Measurements from ENCODE around the gene TNFRSF9.
A peak's percentile ranks its signal among the peaks of the same experiment; 100 is the strongest.
"Not testable (repeated sequence)": the region's sequence is repeated elsewhere in the genome, so short reads cannot be mapped to it uniquely, and the experiment has no call there.

Gene TNFRSF9

DNA sequence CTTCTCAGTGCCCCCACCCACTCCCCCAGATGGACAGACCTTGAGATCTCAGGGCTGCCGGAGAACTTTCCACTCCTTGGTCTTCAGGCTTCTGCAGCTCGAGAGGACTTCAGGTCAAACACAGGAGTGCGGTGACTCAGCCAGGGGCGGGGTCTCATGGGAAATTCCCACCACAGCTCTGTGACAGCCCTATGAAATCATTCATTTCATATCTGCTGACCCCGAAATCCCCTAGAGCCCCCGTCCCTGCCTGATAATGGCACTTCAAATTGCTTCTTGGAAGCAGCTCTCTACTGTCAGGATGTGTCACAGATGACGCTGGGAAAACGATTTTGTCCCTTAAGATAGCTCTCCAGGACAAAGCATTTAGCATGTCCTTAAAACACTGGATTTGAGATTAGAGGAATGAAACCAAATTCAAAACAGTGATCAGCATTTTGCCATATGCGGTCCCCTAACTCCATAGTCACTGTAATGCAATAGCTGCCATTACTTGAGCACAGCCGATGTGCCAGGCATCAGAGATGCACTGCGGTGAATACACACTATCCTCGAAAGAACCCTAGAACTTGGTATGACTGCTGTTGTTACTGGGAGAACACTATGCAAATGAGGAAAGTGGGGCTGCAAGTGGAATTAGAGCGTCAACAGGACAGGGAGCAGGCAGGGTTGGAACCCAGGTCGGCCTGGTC is at the start of gene TNFRSF9:
TNFRSF9 (minus strand) TSS at position 95 of the 692 bp plus-strand sequence. CDS start 845 bp downstream, outside the sequence.
- peak; percentile 76 for DNase-seq (ENCODE audit: low read depth)

GRCh38 chr1:7989762-7990428 is 49.3 kb upstream of the TNFRSF9 start:
- no peak for DNase-seq (ENCODE audit: low read depth)

- no peak for DNase-seq (ENCODE audit: low read depth)
Measured at GRCh38 chr1:7988576-7988975, 47.9 kb upstream of the TNFRSF9 start.

DNA sequence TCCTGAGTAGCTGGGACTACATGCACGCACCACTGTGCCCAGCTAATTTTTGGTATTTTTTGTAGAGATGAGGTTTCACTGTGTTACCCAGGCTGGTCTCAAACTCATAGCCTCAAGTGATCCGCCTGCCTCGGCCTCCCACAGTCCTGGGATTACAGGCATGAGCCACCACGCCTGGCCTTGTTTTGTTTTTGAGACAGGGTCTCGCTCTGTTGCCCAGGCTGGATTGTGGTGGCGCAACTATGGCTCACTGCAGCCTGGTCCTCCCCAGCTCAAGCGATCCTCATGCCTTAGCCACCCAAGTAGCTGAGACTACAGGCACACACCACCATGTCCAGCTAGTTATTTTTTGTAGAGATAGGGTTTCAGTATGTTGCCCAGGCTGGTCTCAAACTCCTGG is 46.9 kb upstream of the TNFRSF9 start:
- DNase-seq (ENCODE audit: low read depth): no peak

GRCh38 chr1:7985851-7986612 is 45.4 kb upstream of the TNFRSF9 start:
- DNase-seq (ENCODE audit: low read depth): no peak

GRCh38 chr1:7984811-7985210 is 44.2 kb upstream of the TNFRSF9 start:
- no peak for DNase-seq (ENCODE audit: low read depth)

GRCh38 chr1:7983086-7983778 is 42.6 kb upstream of the TNFRSF9 start:
- DNase-seq (ENCODE audit: low read depth): no peak

DNA sequence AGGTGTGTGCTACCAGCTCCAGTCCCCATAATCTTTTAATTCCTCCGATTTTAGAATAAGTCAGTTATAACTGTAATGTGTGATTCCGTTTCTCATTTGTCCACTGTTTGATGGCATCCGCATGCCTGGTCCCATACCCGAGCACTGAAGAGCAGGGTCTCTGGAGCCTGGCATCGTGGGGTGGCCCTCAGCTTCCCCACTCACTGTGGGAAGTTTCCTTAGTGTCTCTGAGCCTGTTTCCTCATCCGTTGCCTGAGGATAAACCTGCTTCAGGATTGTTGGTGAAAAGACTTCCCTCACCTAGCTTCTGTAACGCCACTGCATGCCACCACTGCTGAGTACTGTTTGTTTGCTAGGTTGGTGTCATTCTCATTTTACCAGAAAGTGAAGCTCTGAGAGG is 40.3 kb upstream of the TNFRSF9 start:
- DNase-seq (ENCODE audit: low read depth): no peak

GRCh38 chr1:7975212-7975865 is 34.7 kb upstream of the TNFRSF9 start:
- DNase-seq (ENCODE audit: low read depth): no peak

DNA sequence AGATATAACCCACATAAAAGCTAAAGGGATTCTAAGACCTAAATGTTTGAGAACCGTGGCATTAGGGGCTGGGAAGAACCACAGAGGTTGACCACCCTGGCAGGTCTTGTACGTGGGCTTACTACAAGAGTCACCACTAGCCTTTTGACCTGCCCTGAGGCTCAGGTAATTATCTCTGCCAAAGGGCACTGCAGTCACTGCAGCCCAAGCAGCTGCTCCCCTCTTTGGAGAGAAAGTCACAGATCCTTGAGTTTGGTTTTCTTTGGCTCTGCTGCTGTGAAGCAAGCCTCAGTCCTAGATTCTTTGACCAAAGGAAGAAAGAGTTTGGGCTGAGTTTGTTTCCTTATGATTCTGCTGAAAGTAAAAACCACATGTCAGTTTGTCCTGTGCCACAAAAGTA is 32.4 kb upstream of the TNFRSF9 start:
- DNase-seq (ENCODE audit: low read depth): no peak

DNA sequence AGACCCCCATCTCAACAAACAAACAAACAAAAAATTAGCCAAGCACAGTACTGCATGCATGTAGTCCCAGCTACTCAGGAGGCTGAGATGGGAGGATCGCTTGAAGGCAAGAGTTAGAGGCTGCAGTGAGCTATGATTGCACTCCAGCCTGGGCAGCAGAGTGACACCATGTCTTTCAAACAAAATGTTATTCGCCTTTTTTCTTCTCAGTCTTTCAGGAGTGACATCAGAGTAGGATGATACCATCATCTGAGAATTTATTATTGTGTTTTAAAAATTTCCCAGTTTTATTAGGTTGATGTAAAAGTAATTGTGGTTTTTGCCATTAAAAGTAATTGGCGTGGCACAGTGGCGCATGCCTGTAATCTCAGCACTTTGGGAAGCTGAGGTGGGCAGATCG is 31.6 kb upstream of the TNFRSF9 start:
- DNase-seq (ENCODE audit: low read depth): no peak

DNA sequence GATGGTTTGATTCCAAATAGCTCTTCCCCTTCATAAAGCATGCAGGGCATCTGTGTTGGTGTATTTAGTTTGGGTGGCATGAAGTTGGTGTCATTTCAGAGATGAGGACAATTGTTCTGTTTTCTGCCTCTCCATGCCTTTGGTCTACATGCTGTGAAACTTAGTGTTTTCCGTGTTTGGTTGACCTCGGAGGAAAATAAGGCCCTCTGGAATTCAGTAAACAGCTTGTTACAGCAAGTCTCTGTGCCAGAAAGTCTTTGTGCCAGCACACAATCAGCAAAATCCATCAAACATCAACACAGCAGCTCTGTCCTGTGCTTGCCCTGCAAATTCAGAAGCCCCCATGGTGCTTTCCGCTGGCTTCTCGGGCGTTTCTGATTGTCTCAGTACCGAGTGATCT is 30.4 kb upstream of the TNFRSF9 start:
- DNase-seq (ENCODE audit: low read depth): no peak

- no peak for DNase-seq (ENCODE audit: low read depth)
Measured at GRCh38 chr1:7970246-7970645, 29.6 kb upstream of the TNFRSF9 start.

GRCh38 chr1:7967651-7968050 is 27.0 kb upstream of the TNFRSF9 start:
- no peak for DNase-seq (ENCODE audit: low read depth)

DNA sequence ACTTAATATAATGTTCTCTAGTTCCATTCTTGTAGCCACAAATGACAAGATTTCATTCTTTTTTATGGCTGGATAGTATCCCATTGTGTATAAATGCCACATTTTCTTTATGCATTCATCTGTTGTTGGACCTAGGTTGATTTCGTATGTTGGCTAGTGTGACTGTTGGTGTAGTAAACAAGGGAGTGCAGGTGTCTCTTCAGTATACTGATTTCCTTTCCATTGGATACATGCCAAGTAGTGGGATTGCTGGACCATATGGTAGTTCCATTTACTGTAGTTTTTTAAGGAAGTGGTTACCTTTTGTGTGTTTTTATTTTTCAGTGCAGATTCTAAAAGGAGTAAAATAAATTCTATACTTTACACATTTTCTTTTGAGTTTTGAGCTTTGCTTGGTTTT is 26.6 kb upstream of the TNFRSF9 start:
- no peak for DNase-seq (ENCODE audit: low read depth)

DNA sequence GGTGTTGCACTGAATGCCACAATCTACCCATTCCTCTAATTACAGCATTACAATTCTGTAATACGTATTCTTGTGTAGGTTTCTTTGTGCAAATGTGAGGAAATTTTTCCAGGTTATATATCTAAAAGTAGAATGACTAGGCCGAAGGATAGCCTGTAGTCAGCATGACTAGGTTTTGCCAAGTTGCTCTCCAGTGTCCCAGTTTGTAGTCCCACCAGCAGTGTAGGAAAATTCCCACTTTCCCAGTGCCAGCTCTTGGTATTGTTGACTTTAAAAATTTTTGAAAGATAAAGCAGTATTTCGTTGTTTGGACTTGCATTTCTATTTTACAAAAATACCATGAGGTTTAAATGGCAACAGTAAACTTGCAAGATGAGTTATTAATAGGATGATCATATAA is 23.8 kb upstream of the TNFRSF9 start:
- DNase-seq (ENCODE audit: low read depth): no peak

DNA sequence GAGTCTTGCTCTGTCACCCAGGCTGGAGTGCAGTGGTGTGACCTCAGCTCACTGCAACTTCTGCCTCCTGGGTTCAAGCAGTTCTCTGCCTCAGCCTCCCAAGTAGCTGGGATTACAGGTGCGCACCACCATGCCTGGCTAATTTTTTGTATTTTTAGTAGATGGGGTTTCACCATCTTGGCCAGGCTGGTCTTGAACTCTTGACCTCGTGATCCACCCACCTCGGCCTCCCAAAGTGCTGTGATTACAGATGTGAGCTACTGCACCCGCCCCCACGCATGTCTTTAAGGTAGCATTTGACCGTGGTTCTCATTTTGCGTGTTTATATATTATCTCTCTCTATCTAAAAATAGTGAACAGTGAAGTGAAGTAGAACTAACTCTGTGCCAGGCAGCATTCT is 23.2 kb upstream of the TNFRSF9 start:
- not testable (repeated sequence) for DNase-seq (ENCODE audit: low read depth)

- DNase-seq (ENCODE audit: low read depth): not testable (repeated sequence)
Measured at GRCh38 chr1:7963378-7963730, 22.7 kb upstream of the TNFRSF9 start.

GRCh38 chr1:7962636-7963377 is 22.2 kb upstream of the TNFRSF9 start:
- DNase-seq (ENCODE audit: low read depth): no peak

DNA sequence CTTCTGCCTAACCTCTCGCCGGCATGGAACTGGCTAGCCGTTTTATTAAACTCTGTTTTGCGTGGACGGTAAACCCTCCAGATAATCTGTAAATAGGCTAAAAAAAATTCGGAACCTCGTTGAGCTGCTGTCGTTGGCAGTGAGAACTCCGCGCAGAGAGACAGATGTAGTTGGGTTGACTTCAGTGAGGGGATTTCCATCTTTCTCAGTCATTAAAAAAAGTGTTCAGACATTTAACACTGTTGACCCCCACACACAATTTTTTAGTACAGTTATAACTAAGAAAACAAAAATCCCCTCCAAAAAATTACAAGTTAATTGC is 21.3 kb upstream of the TNFRSF9 start:
- DNase-seq (ENCODE audit: low read depth): no peak

DNA sequence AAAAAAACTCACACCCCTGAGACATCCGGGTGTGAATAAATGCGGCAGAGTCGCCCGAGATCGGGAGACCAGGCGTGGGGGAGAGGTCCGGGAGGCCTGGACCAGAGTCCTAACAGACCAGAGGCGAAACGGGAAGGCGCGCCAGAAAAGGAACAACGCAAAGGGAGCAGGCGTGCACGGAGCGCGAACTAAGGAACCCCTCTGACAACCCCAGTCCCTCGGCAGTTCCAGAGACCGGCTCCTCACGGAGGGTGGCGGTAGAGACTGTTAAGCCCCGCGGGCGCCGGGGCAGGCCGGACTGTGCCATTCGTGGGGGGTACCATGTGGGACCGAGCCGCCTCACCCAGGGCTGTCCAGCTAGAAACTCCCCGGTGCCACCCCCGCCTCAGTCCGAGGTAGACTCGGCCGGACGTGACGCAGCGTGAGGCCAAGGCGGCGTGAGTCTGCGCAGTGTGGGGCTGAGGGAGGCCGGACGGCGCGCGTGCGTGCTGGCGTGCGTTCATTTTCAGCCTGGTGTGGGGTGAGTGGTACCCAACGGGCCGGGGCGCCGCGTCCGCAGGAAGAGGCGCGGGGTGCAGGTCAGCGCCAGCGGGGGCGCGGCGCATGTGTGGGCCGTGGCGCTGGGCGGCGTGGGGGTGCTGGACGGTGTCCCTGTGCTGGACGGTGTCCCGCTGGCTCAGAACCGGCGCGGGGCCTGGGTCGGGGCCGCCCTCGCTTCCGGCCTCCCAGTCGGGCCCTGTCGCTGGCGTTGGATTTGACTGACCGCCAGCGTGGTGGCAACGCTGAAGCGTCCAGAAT is 20.8 kb upstream of the TNFRSF9 start, which contains the start of gene PARK7:
PARK7 (plus strand) TSS at position 496 of the 798 bp plus-strand sequence. CDS start 1,075 bp downstream, outside the sequence.
- DNase-seq (ENCODE audit: low read depth): peak; percentile 100

All from activated T-helper 9 cell treated with anti-CD3 and anti-CD28 coated beads, Interleukin-2, amount 50 U/mL, for 16 hours (primary cell).